Mesendoderm (in vitro differentiated cells): ENCODE results near the gene CCDC174.

ENCODE experiments used
- DNase-seq: peaks from one replicate; pipeline ENCODE4 v3.0.0; 2013
- H2AK5ac ChIP-seq: 2 replicates; pipeline ENCODE4 v1.6.1; 2013; ENCODE audit warnings: low read length, inconsistent platforms
- H2BK120ac ChIP-seq: 2 replicates; pipeline ENCODE4 v1.6.1; 2013; ENCODE audit warnings: low read depth, mild to moderate bottlenecking, low read length, moderate library complexity, mixed read lengths
- H2BK15ac ChIP-seq: replicated peaks from 2 replicates; pipeline ENCODE4 v1.6.1; 2013; ENCODE audit warnings: low read depth, mild to moderate bottlenecking, moderate library complexity
- H2BK5ac ChIP-seq: 2 replicates; pipeline ENCODE4 v1.6.1; 2013; ENCODE audit warnings: low read length, inconsistent platforms
- H3K18ac ChIP-seq: 2 replicates; pipeline ENCODE4 v1.6.1; 2013; ENCODE audit warnings: mild to moderate bottlenecking, low read length, mixed read lengths
- H3K23ac ChIP-seq: one replicate; pipeline ENCODE4 v1.6.1; 2013; ENCODE audit warnings: low read length
- H3K27ac ChIP-seq: 2 replicates; pipeline ENCODE4 v1.5.1; 2013; ENCODE audit warnings: low read depth, mild to moderate bottlenecking, inconsistent platforms, low read length, moderate library complexity
- H3K27me3 ChIP-seq: 2 replicates; pipeline ENCODE4 v1.6.1; 2013; ENCODE audit warnings: low read length, control low read depth, mild to moderate bottlenecking, inconsistent platforms; ENCODE audit not compliant: insufficient read depth, poor library complexity
- H3K36me3 ChIP-seq: 2 replicates; pipeline ENCODE4 v1.6.1; 2013; ENCODE audit warnings: low read length, inconsistent platforms; ENCODE audit not compliant: control insufficient read depth, insufficient read depth
- H3K4ac ChIP-seq: one replicate; pipeline ENCODE4 v1.6.1; 2013; ENCODE audit warnings: low read depth, mild to moderate bottlenecking, low read length, moderate library complexity
- H3K4me1 ChIP-seq: 2 replicates; pipeline ENCODE4 v1.6.1; 2013; ENCODE audit warnings: low read depth, low read length, inconsistent platforms; ENCODE audit not compliant: control insufficient read depth
- H3K4me2 ChIP-seq: 2 replicates; pipeline ENCODE4 v1.6.1; 2013; ENCODE audit warnings: low read length
- H3K4me3 ChIP-seq: 2 replicates; pipeline ENCODE4 v1.5.1; 2013; ENCODE audit warnings: mild to moderate bottlenecking, low read length
- H3K56ac ChIP-seq: one replicate; pipeline ENCODE4 v1.6.1; 2013; ENCODE audit warnings: low read length
- H3K79me1 ChIP-seq: 2 replicates; pipeline ENCODE4 v1.6.1; 2013; ENCODE audit warnings: low read length, inconsistent platforms
- H3K79me2 ChIP-seq: 2 replicates; pipeline ENCODE4 v1.6.1; 2013; ENCODE audit warnings: mild to moderate bottlenecking, low read length; ENCODE audit not compliant: control insufficient read depth, insufficient read depth
- H3K9ac ChIP-seq: 2 replicates; pipeline ENCODE4 v1.6.1; 2013; ENCODE audit warnings: low read length, inconsistent platforms
- H4K5ac ChIP-seq: one replicate; pipeline ENCODE4 v1.6.1; 2013; ENCODE audit warnings: low read length
- H4K8ac ChIP-seq: one replicate; pipeline ENCODE4 v1.6.1; 2013; ENCODE audit warnings: low read depth, mild to moderate bottlenecking, control low read depth, low read length, moderate library complexity
- WGBS: extraction: QIAGEN DNeasy Blood & Tissue Kit; methylation state at CpG from one replicate; pipeline ENCODE4 v1.1.7; 2013; ENCODE audit warnings: low lambda C conversion rate, missing lambda C conversion rate; ENCODE audit not compliant: insufficient coverage; ENCODE audit errors: extremely low coverage; 5-methylcytosine and 5-hydroxymethylcytosine counted together

CCDC174 gene

DNA sequence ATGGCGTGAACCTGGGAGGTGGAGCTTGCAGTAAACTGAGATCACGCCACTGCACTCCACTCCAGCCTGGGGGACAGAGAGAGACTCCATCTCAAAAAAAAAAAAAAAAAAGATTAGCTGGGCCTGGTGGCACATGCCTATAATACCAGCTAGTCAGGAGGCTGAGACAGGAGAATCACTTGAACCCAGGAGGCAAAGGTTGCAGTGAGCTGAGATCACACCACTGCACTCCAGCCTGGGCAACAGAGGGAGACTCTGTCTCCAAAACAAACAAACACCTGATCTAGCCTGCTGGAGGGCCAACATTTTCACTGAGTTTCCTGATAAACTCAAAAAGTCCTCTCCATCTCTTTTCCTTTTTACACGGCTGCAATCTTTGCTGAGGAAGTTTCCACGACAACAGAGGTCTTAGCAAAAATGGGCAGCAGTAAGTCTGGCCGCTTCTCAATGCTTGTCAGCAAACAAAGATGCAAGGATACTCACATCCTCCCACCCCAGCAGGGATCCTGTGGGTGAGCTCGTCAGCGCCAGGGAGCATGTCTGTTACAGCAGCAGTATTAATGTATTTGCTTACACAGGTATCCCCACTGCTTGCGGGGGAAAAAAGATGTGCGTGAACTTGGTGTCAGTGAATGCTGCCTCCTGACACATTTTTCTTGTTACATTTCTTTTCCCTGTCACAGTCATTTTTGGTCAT is 21.0 kb upstream of the CCDC174 start:
- no peak overlapping the region for H4K5ac ChIP-seq

DNA sequence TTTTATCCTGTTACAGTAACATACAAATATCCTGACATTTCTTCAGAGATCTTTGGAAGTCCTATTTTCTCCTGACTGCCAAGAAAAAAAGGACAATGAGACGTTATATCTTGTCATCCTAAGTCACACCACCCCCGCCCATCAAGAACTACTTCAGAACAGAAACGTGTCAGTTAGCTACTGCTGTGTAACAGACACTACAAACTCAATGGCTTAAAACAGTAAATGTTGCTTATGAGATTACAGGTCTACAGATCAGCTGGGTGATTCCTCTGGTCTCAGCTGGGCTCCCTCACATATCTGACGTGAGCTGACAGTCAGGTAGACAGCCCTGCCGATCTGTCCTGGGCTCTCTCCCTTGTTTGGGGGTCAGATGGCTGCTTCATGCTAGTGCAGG is 20.5 kb upstream of the CCDC174 start:
- H2AK5ac ChIP-seq, result no peak overlapping the region
- H3K23ac ChIP-seq, result no peak overlapping the region
- no peak overlapping the region for H2BK15ac ChIP-seq
- H3K9ac ChIP-seq, result no peak overlapping the region
- no peak for DNase-seq
- H2BK5ac ChIP-seq, result no peak overlapping the region
- no peak overlapping the region for H4K8ac ChIP-seq
- H3K79me1 ChIP-seq, result no peaks in the 10 kb centered on the region
- no peaks in the 10 kb centered on the region for H3K79me2 ChIP-seq
- H2BK120ac ChIP-seq, result no peak overlapping the region
- no peak overlapping the region for H3K4me2 ChIP-seq
- H3K18ac ChIP-seq, result no peak overlapping the region
- H3K56ac ChIP-seq, result no peak overlapping the region
- no peak overlapping the region for H3K4ac ChIP-seq
- H3K36me3 ChIP-seq, result no peaks in the 10 kb centered on the region
- H4K5ac ChIP-seq, result no peak overlapping the region
- H3K27me3 ChIP-seq, result no peaks in the 10 kb centered on the region
- WGBS, result no CpG with 5 or more reads among the region's 5 CpGs
- no peaks in the 10 kb centered on the region for H3K4me1 ChIP-seq
- no peak overlapping the region for H3K4me3 ChIP-seq
- no peak overlapping the region for H3K27ac ChIP-seq

More for the DNA sequence above, 21.0 kb upstream of the CCDC174 start:
- no peak overlapping the region for H3K4me3 ChIP-seq
- no peak overlapping the region for H3K4me2 ChIP-seq
- no peaks in the 10 kb centered on the region for H3K79me1 ChIP-seq
- no peak overlapping the region for H2AK5ac ChIP-seq
- H3K18ac ChIP-seq, result no peak overlapping the region
- H3K36me3 ChIP-seq, result no peaks in the 10 kb centered on the region
- no peak overlapping the region for H3K9ac ChIP-seq
- no peak overlapping the region for H3K4ac ChIP-seq
- no peak overlapping the region for H2BK15ac ChIP-seq
- no peaks in the 10 kb centered on the region for H3K4me1 ChIP-seq
- no peak overlapping the region for H3K23ac ChIP-seq
- no peak for DNase-seq
- H2BK5ac ChIP-seq, result no peak overlapping the region
- WGBS, result no CpG with 5 or more reads among the region's 9 CpGs
- H3K27me3 ChIP-seq, result no peaks in the 10 kb centered on the region
- H3K79me2 ChIP-seq, result no peaks in the 10 kb centered on the region
- H3K27ac ChIP-seq, result no peak overlapping the region
- no peak overlapping the region for H4K8ac ChIP-seq
- no peak overlapping the region for H3K56ac ChIP-seq
- H2BK120ac ChIP-seq, result no peak overlapping the region

DNA sequence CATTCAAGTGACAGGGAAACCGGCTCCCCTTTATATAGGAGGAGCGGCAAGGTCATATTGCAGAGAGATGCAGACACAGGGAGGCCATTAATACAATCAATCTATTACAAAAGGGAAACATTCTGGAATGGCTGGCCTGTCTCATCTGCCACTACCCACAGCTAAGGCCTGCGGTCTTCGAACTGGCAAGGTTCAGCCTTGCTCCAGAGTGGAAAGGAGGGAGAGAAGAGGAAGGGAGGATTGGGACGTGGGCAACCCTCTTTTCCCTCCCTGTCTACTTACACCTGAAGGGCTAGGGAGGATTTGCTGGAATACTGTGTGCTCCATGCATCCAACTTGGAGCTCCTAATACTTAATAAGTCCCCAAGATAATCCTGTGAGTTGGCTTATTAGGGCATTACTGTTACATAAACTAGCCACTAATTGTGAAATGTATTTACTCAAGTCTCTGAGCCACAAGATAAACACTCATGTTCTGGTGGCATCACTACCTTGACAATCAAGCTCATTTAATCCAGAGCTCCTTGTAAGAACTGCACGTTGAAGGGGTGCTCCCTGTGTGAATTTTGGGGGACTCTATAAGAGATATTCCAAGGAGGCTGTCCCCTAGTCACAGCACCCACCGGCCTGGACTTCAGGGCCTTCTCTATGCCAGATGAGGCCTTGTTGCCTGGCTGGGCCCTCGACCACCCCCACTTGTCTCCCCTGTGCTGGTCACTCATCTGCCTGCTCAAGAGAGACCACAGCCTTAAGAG is 19.7 kb upstream of the CCDC174 start:
- H3K4ac ChIP-seq, result no peak overlapping the region
- no peak overlapping the region for H2BK120ac ChIP-seq
- WGBS, result no CpG with 5 or more reads among the region's 8 CpGs
- H3K4me2 ChIP-seq, result no peak overlapping the region
- no peak overlapping the region for H3K56ac ChIP-seq
- no peak overlapping the region for H3K18ac ChIP-seq
- DNase-seq, result no peak
- no peak overlapping the region for H4K5ac ChIP-seq
- H2BK5ac ChIP-seq, result no peak overlapping the region
- no peak overlapping the region for H3K23ac ChIP-seq
- H3K4me3 ChIP-seq, result no peak overlapping the region
- H3K4me1 ChIP-seq, result no peaks in the 10 kb centered on the region
- H2BK15ac ChIP-seq, result no peak overlapping the region
- H3K79me1 ChIP-seq, result no peaks in the 10 kb centered on the region
- no peaks in the 10 kb centered on the region for H3K79me2 ChIP-seq
- no peak overlapping the region for H3K9ac ChIP-seq
- H3K27ac ChIP-seq, result no peak overlapping the region
- H2AK5ac ChIP-seq, result no peak overlapping the region
- no peaks in the 10 kb centered on the region for H3K27me3 ChIP-seq
- no peak overlapping the region for H4K8ac ChIP-seq
- no peaks in the 10 kb centered on the region for H3K36me3 ChIP-seq

DNA sequence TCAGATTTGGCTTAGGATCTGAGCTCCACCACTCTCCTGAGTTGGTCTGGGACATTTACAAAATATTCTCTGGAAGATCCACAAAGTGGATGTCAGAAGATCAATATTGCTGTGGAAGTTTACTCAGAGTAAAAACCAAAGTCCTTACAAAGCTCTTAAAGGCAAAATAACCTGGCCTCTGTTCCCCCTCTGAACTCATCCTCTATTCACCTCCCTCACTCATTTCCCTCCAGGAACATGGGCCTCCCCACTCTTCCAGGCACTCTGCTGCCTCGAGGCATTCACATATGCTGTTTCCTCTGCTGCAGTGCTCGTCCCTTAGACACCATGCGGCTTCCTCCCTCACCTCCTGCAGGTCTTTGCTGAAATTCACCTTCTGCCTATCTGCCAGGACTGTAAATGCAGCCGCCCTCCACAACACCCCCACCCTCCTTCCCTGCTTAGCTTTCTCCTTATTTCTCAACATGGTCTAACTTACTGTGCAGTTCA is 19.1 kb upstream of the CCDC174 start:
- no peak overlapping the region for H3K23ac ChIP-seq

DNA sequence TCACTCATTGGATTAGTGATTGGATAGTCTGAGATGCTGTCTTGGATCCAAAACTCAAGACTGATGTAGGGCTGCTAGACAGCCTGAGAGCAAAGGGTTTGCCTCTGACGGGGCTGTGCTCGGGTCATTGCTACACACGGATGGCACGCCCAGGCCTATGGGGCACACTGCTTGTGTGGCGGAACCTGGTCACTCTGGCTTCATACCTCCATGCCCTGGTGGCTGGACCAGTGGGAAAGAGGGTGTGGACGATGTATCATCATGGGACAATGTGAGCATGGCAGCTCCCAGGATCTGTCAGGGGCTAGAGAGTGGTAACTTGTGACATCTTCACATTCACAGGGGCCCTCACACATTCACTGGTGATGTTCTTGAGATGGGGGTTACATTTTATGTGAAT is 18.1 kb upstream of the CCDC174 start:
- Histone ChIP-seq H3K4me3 (no peak overlapping the region), H2BK5ac (no peak overlapping the region), H3K79me2 (no peaks in the 10 kb centered on the region), H3K4ac (no peak overlapping the region), H4K8ac (no peak overlapping the region), H3K56ac (no peak overlapping the region), H3K4me1 (no peaks in the 10 kb centered on the region), H3K27ac (no peak overlapping the region), H4K5ac (no peak overlapping the region), H3K4me2 (no peak overlapping the region), H3K9ac (no peak overlapping the region), H3K23ac (no peak overlapping the region), H3K27me3 (no peaks in the 10 kb centered on the region), H3K36me3 (no peaks in the 10 kb centered on the region), H2AK5ac (no peak overlapping the region), H2BK120ac (no peak overlapping the region), H3K79me1 (no peaks in the 10 kb centered on the region), H2BK15ac (no peak overlapping the region), H3K18ac (no peak overlapping the region)
- no CpG with 5 or more reads among the region's 6 CpGs for WGBS
- DNase-seq, result no peak

More for the DNA sequence above, 19.1 kb upstream of the CCDC174 start:
- H3K4me3 ChIP-seq, result no peak overlapping the region
- no peaks in the 10 kb centered on the region for H3K79me1 ChIP-seq
- DNase-seq, result no peak
- H3K79me2 ChIP-seq, result no peaks in the 10 kb centered on the region
- no peak overlapping the region for H3K4ac ChIP-seq
- H3K4me1 ChIP-seq, result no peaks in the 10 kb centered on the region
- no peaks in the 10 kb centered on the region for H3K27me3 ChIP-seq
- no peaks in the 10 kb centered on the region for H3K36me3 ChIP-seq
- WGBS, result no CpG with 5 or more reads among the region's 4 CpGs
- H4K5ac ChIP-seq, result no peak overlapping the region
- H2BK120ac ChIP-seq, result no peak overlapping the region
- no peak overlapping the region for H2BK5ac ChIP-seq
- H3K4me2 ChIP-seq, result no peak overlapping the region
- no peak overlapping the region for H3K27ac ChIP-seq
- no peak overlapping the region for H3K9ac ChIP-seq
- no peak overlapping the region for H2BK15ac ChIP-seq
- no peak overlapping the region for H4K8ac ChIP-seq
- H3K18ac ChIP-seq, result no peak overlapping the region
- no peak overlapping the region for H3K56ac ChIP-seq
- H2AK5ac ChIP-seq, result no peak overlapping the region
